GM21447 (cell line): ENCODE results near the gene FKBP1C.

Experiments
- ATAC-seq: cut with Tn5 transposase; IDR thresholded peaks from one replicate; pipeline ENCODE4 v1.9.1; 2021; ENCODE audit not compliant: unreplicated experiment

FKBP1C gene

GRCh38 chr6:63261820-63262219, 50.6 kb downstream of the FKBP1C start:
- ATAC-seq = no peak
